Psoas muscle (tissue), 8 donors: ENCODE measurements around the gene FOSL1. TPM values are rescaled to one million over a fixed set of nuclear protein-coding genes. Genes with fewer than 3 reads are reported as not detected.

Source experiments
- ATAC-seq, 4 donors: fragments of 200-7000 bp; cut with Tn5 transposase; one replicate each; pipeline ENCODE4 v1.9.1; 2020; ENCODE audit warnings: moderate library complexity in 3 of 4, mild to moderate bottlenecking in 2 of 4
- DNase-seq, 2 donors: peaks; one replicate each; pipeline ENCODE4 v3.0.0-alpha.2; 2020
- H3K27ac ChIP-seq: fragments of 200-600 bp; one replicate; pipeline ENCODE4 v1.8.0; 2022
- H3K27me3 ChIP-seq, 3 donors: fragments of 200-600 bp in 1 of 3; one replicate each; pipeline versions ENCODE4 v1.6.1 to v1.8.0; 2013 to 2022; ENCODE audit warnings: low read length in 2 of 3, mild to moderate bottlenecking in 2 of 3, moderate library complexity in 1 of 3; ENCODE audit not compliant: insufficient read depth in 3 of 3
- H3K36me3 ChIP-seq, 2 donors: fragments of 200-600 bp in 1 of 2; one replicate each; pipeline versions ENCODE4 v1.6.1 to v1.8.0; 2013 to 2022; ENCODE audit warnings: low read depth in 1 of 2, mild to moderate bottlenecking in 1 of 2, moderate library complexity in 1 of 2; ENCODE audit not compliant: insufficient read depth in 1 of 2
- H3K4me1 ChIP-seq: fragments of 200-600 bp; one replicate; pipeline ENCODE4 v1.8.0; 2022
- H3K4me3 ChIP-seq: fragments of 200-600 bp; one replicate; pipeline ENCODE4 v1.8.0; 2022; ENCODE audit warnings: mild to moderate bottlenecking
- H3K9me3 ChIP-seq: fragments of 200-600 bp; one replicate; pipeline ENCODE4 v1.8.0; 2022
- WGBS, 3 donors: extraction: QIAGEN DNeasy Blood & Tissue Kit; methylation state at CpG; one replicate each; pipeline versions ENCODE4 v1.1.6 to v1.1.7; 2013; 5-methylcytosine and 5-hydroxymethylcytosine counted together
- intact Hi-C, 2 donors: fragments of 100-400 bp; cut with DNase I; formaldehyde crosslinking; loops; one replicate each; pipeline versions ENCODE4 v1.11.0 to v1.14.2; 2022
- polyA plus RNA-seq, 3 donors: library from polyadenylated mRNA; stranded (reverse); fragments of 200-250 nt; gene quantifications; one replicate each; pipeline ENCODE4 v1.2.3, GENCODE V29; 2013
- total RNA-seq, 4 donors: library from RNA; stranded (reverse); fragmentation: NEBNext Ultra II Directional in 2 of 4; extraction: Animal tissue kit (Norgen Biotek cat#: 25700) in 2 of 4; gene quantifications; one replicate each; pipeline versions ENCODE4 v1.2.1 to v1.2.4, GENCODE V29; 2021 to 2023
- TF ChIP-seq, protein P1 (sequence below): fragments of 200-600 bp; IDR thresholded peaks from one replicate; pipeline ENCODE4 v1.8.0; 2022; ENCODE audit warnings: antibody characterized with exemption
- donor health status: healthy with polysubstance abuse.
- donor health status: DM: no; HTN: no; CAD: no; lungs with moderate emphysema.
- donor health status: Bipolar disorder and iron deficiency.
- donor health status: healthy.
- donor health status: DM: yes; HTN: yes; CAD: no.
- donor health status: DM: no; HTN: no; CAD: no.
- donor health status: DM: no; HTN: no; CAD: no.
- donor health status: DM: yes; HTN: yes; CAD: no.

The FOSL1 gene
- total and polyA plus RNA-seq, 7 donors, result 0.75 to 257 (median 10.4) TPM

GRCh38 chr11:65879617-65880016, 20.6 kb downstream of the FOSL1 start, which contains the start of gene CTSW:
TSS of gene CTSW (plus strand) at chr11:65879837. CDS start at chr11:65879855, 18 bp downstream.
- no peak for ATAC-seq
- H3K9me3 ChIP-seq, result no peaks in the 10 kb centered on the region
- no peaks in the 10 kb centered on the region for H3K27me3 ChIP-seq
- H3K4me3 ChIP-seq, result no peak within 1 kb of the TSS
- TF ChIP-seq, protein P1, sequence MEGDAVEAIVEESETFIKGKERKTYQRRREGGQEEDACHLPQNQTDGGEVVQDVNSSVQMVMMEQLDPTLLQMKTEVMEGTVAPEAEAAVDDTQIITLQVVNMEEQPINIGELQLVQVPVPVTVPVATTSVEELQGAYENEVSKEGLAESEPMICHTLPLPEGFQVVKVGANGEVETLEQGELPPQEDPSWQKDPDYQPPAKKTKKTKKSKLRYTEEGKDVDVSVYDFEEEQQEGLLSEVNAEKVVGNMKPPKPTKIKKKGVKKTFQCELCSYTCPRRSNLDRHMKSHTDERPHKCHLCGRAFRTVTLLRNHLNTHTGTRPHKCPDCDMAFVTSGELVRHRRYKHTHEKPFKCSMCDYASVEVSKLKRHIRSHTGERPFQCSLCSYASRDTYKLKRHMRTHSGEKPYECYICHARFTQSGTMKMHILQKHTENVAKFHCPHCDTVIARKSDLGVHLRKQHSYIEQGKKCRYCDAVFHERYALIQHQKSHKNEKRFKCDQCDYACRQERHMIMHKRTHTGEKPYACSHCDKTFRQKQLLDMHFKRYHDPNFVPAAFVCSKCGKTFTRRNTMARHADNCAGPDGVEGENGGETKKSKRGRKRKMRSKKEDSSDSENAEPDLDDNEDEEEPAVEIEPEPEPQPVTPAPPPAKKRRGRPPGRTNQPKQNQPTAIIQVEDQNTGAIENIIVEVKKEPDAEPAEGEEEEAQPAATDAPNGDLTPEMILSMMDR, result no peak
- peaks cover 9 to 25% of the 10 kb centered on the region in 2 donors for H3K36me3 ChIP-seq
- no peak for DNase-seq
- 39 to 57% (median 52%) methylated on average over 7 of the region's 7 CpGs for WGBS, 3 donors
- intact Hi-C loops, result no loop called here
- no peak within 1 kb of the TSS for H3K27ac ChIP-seq
- no peaks in the 10 kb centered on the region for H3K4me1 ChIP-seq

GRCh38 chr11:65873318-65874156, 26.7 kb downstream of the FOSL1 start:
- ATAC-seq, result peak; percentile 95 to 97 (median 96)
- WGBS, 3 donors, result 6 to 9% (median 9%) methylated on average over 42 to 54 of the region's 54 CpGs
- H3K36me3 ChIP-seq, result peaks cover 0 to 22% of the 10 kb centered on the region in 2 donors
- peak overlapping the region; percentile 75 for H3K4me3 ChIP-seq
- intact Hi-C loops, result no loop called here
- no peaks in the 10 kb centered on the region for H3K27me3 ChIP-seq
- peak; percentile 95 to 97 for DNase-seq
- TF ChIP-seq, protein P1, result no peak
- H3K27ac ChIP-seq, result peak overlapping the region; percentile 81
- peaks cover 12% of the 10 kb centered on the region for H3K4me1 ChIP-seq
- H3K9me3 ChIP-seq, result no peaks in the 10 kb centered on the region

- TF ChIP-seq, protein P1, result no peak
- Histone ChIP-seq H3K9me3 (no peaks in the 10 kb centered on the region), H3K4me3 (peak within 1 kb of the TSS; percentile 75), H3K36me3 (peaks cover 0 to 29% of the 10 kb centered on the region in 2 donors), H3K27ac (peak within 1 kb of the TSS; percentile 81), H3K27me3 (no peaks in the 10 kb centered on the region), H3K4me1 (peaks cover 12% of the 10 kb centered on the region)
- ATAC-seq (peak; percentile 4 to 25 (median 12)), DNase-seq (peak; percentile 55 to 72)
- WGBS, 3 donors, result 1 to 2% (median 1%) methylated on average over 20 to 69 of the region's 69 CpGs
- intact Hi-C loops, result no loop called here
These were observed 27.4 kb downstream of the FOSL1 start, which contains the start of gene EFEMP2 for GRCh38 chr11:65872586-65873317. TSS of gene EFEMP2 (minus strand) at chr11:65872800. CDS start at chr11:65872354, 446 bp downstream.

DNA sequence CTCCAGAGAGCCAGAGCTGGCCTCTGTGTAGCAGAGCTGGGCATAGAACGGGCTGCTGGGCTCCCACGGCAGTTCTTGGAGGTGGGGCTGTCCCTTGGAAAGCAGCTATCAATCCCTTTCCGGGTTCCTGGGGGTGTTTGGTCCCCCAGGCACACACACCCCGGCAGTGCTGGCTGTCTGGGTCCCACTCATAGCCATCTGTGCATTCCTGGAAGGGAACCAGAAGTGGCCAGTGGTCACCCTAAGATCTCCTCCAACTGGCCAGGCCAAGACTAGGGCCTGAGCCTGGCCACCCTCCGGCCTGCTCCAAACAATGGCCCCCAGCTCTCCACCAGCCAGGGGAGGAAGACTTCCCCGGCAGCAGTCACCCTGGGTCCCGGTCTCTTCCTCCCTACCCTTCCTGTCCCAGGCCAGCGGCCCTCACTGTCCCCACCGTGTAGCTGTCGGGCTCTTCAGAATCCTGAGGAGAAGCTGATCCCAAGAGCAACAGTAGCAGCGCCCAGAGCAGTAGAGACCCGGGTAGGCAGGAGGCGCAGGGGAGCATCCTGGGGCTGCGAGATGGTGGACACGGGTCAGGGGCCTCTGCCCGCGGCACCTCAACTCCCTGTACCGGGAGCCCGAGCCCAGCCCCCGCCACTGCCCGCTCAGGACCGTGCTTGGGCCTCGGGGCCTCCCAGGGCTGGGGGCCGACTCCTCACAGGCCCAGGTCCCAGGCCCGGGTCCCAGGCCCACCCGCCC, 28.2 kb downstream of the FOSL1 start:
- TF ChIP-seq, protein P1, result no peak
- DNase-seq, result peak in 1 of 2 donors; percentile 66
- intact Hi-C loops, result no loop called here

More for the DNA sequence above, 28.2 kb downstream of the FOSL1 start:
- H3K9me3 ChIP-seq, result no peaks in the 10 kb centered on the region
- peaks cover 0 to 37% of the 10 kb centered on the region in 2 donors for H3K36me3 ChIP-seq
- peak; percentile 3 to 19 (median 6) for ATAC-seq
- H3K27ac ChIP-seq, result peak overlapping the region; percentile 81
- H3K4me3 ChIP-seq, result peak overlapping the region; percentile 75
- H3K27me3 ChIP-seq, result no peaks in the 10 kb centered on the region
- peaks cover 12% of the 10 kb centered on the region for H3K4me1 ChIP-seq
- 17 to 27% (median 22%) methylated on average over 17 to 26 of the region's 26 CpGs for WGBS, 3 donors
